LNCaP clone FGC (cell line): ENCODE results near the gene ARHGAP31.

ENCODE experiments used
- DNase-seq: peaks from one replicate; pipeline ENCODE4 v3.0.0-alpha.2; 2011; ENCODE audit warnings: low read depth
- H3K4me3 ChIP-seq: 2 replicates; pipeline ENCODE4 v1.5.1; 2011; ENCODE audit warnings: mild to moderate bottlenecking, low read depth, low read length, control low read depth
- CTCF ChIP-seq: IDR thresholded peaks from 2 replicates; pipeline ENCODE4 v1.5.1; 2012; ENCODE audit warnings: mild to moderate bottlenecking; ENCODE audit not compliant: control insufficient read depth, insufficient read depth; ENCODE audit errors: extremely low read depth

The ARHGAP31 gene

GRCh38 chr3:119401069-119401468 lies 106.9 kb downstream of the ARHGAP31 start:
- no peak for TF ChIP-seq CTCF
- DNase-seq: no peak
- H3K4me3 ChIP-seq: no peak overlapping the region

- DNase-seq: no peak
- H3K4me3 ChIP-seq: no peak overlapping the region
- no peak for TF ChIP-seq CTCF
These were observed 107.6 kb downstream of the ARHGAP31 start for GRCh38 chr3:119401503-119402440.

- DNase-seq: no peak
- TF ChIP-seq CTCF: no peak
- H3K4me3 ChIP-seq: no peak overlapping the region
These were observed 108.6 kb downstream of the ARHGAP31 start for GRCh38 chr3:119402791-119403190.

GRCh38 chr3:119403201-119403600 lies 109.0 kb downstream of the ARHGAP31 start:
- no peak for DNase-seq
- TF ChIP-seq CTCF: no peak
- no peak overlapping the region for H3K4me3 ChIP-seq

GRCh38 chr3:119405315-119405714 lies 111.1 kb downstream of the ARHGAP31 start:
- H3K4me3 ChIP-seq: no peak overlapping the region
- TF ChIP-seq CTCF: no peak
- DNase-seq: no peak

- no peak for DNase-seq
- no peak for TF ChIP-seq CTCF
- no peak overlapping the region for H3K4me3 ChIP-seq
These were observed 114.2 kb downstream of the ARHGAP31 start for GRCh38 chr3:119408243-119408950.

- no peak overlapping the region for H3K4me3 ChIP-seq
- TF ChIP-seq CTCF: no peak
- no peak for DNase-seq
These were observed 115.7 kb downstream of the ARHGAP31 start for GRCh38 chr3:119409844-119410243.
